Muscle of leg (tissue), 9 donors: Measurements from ENCODE around the gene ACTN1. TPM values are rescaled to one million over a fixed set of nuclear protein-coding genes. Genes with fewer than 3 reads are reported as not detected.

Source experiments
- polyA plus RNA-seq, 8 donors: library from polyadenylated mRNA; unstranded; fragments of 120-200 nt; gene quantifications; one replicate each; pipeline versions ENCODE4 v1.2.1 to v1.2.3, GENCODE V29; 2013; ENCODE audit warnings: inconsistent platforms in 1 of 8, low replicate concordance in 1 of 8; ENCODE audit not compliant: insufficient read length in 8 of 8, insufficient read depth in 1 of 8
- total RNA-seq: library from RNA; stranded (reverse); fragments of 120-200 nt; gene quantifications from one replicate; pipeline ENCODE4 v1.2.4, GENCODE V29; 2013

ACTN1 gene
- total and polyA plus RNA-seq, 9 donors = 30.3 to 58.5 (median 48.5) TPM

Other genes starting within 250 kb of the ACTN1 start
- gene ZFP36L1, start 186.2 kb downstream of the ACTN1 start, total RNA-seq = 50.6 TPM
- 100 to 1,000 TPM; 147 to 241 (median 185) TPM for gene ZFP36L1, start 186.2 kb downstream of the ACTN1 start, polyA plus RNA-seq
- 22.4 TPM for gene DCAF5, start 173.8 kb upstream of the ACTN1 start, total RNA-seq
- gene DCAF5, start 173.8 kb upstream of the ACTN1 start, polyA plus RNA-seq = 10 to 100 TPM; 33.6 to 43.1 (median 38.7) TPM
- gene EXD2, start 212.2 kb upstream of the ACTN1 start, total RNA-seq = 13.1 TPM
- 10 to 100 TPM; 14.3 to 17.2 (median 15.3) TPM for gene EXD2, start 212.2 kb upstream of the ACTN1 start, polyA plus RNA-seq